Peyer's patch (tissue), 4 donors: ENCODE measurements around the gene ITSN1. TPM values are rescaled to one million over a fixed set of nuclear protein-coding genes. Genes with fewer than 3 reads are reported as not detected.

ENCODE experiments used
- DNase-seq, 3 donors: peaks; one replicate each; pipeline ENCODE4 v3.0.0-alpha.2; 2017 to 2019
- H3K27ac ChIP-seq, 4 donors: fragments of 200-600 bp; sonication (generic); one replicate each; pipeline ENCODE4 v1.5.1; 2016 to 2019
- H3K27me3 ChIP-seq, 2 donors: fragments of 200-600 bp; sonication (generic); one replicate each; pipeline ENCODE4 v1.5.1; 2019
- H3K36me3 ChIP-seq, 3 donors: fragments of 200-600 bp; sonication (generic); one replicate each; pipeline ENCODE4 v1.5.1; 2016 to 2019
- H3K4me1 ChIP-seq, 4 donors: fragments of 200-600 bp; sonication (generic); one replicate each; pipeline ENCODE4 v1.5.1; 2016 to 2019
- H3K4me3 ChIP-seq, 4 donors: fragments of 200-600 bp; sonication (generic); 1 replicate in 3 of 4; 2 replicates in 1 of 4; pipeline ENCODE4 v1.5.1; 2016 to 2019; ENCODE audit warnings: mild to moderate bottlenecking in 1 of 4
- H3K9me3 ChIP-seq, 4 donors: fragments of 200-600 bp; sonication (generic); one replicate each; pipeline ENCODE4 v1.5.1; 2016 to 2019; ENCODE audit warnings: mild to moderate bottlenecking in 1 of 4
- POLR2A ChIP-seq, 2 donors: fragments of 450-650 bp; IDR thresholded peaks; one replicate each; pipeline ENCODE4 v1.5.1; 2017; ENCODE audit warnings: antibody characterized with exemption in 2 of 2, mild to moderate bottlenecking in 2 of 2, moderate library complexity in 2 of 2
- total RNA-seq, 4 donors: library from RNA; depleted of rRNA; stranded (reverse); fragments of >200 nt; gene quantifications; one replicate each; pipeline ENCODE4 v1.1.0, GENCODE V29; 2016
- TF ChIP-seq, protein P1 (sequence below), 6 experiments: fragments of 450-650 bp in 4 of 6; fragments of 200-600 bp in 2 of 6; sonication (generic) in 1 of 6; IDR thresholded peaks; one replicate each; pipeline ENCODE4 v1.5.1; 2017 to 2019; ENCODE audit warnings: antibody characterized with exemption in 6 of 6, mild to moderate bottlenecking in 3 of 6, moderate library complexity in 1 of 6

ITSN1 gene
- total RNA-seq, 4 donors from 2014 or later: 41.0 to 56.9 (median 49.5) TPM

DNA sequence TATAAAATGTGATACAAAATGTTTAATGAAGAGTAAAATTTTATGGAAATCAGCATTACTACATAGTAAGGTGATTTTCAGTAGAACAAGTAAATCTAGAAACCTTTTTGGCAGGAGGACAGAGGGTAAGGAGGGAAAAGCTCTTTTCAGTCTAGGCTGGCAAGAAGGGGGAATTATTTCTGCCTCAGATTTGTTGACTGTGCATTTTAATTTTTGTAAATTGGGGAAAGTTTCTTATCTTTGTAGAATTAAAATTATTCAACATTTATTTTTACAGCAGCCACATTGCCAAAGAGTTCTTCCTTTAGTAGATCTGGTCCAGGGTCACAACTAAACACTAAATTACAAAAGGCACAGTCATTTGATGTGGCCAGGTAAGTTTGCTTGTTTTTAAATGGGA lies 109.2 kb downstream of the ITSN1 start:
- Histone ChIP-seq H3K9me3 (peaks cover 0 to 6% (median 0%) of the 10 kb centered on the region in 4 donors), H3K27me3 (no peaks in the 10 kb centered on the region), H3K36me3 (peaks cover 0 to 7% (median 0%) of the 10 kb centered on the region in 3 donors), H3K27ac (no peak overlapping the region), H3K4me1 (no peaks in the 10 kb centered on the region), H3K4me3 (no peak overlapping the region)
- no peak for DNase-seq
- TF ChIP-seq POLR2A (IDR thresholded peaks at IDR 0.05): no peak
- TF ChIP-seq, protein P1, sequence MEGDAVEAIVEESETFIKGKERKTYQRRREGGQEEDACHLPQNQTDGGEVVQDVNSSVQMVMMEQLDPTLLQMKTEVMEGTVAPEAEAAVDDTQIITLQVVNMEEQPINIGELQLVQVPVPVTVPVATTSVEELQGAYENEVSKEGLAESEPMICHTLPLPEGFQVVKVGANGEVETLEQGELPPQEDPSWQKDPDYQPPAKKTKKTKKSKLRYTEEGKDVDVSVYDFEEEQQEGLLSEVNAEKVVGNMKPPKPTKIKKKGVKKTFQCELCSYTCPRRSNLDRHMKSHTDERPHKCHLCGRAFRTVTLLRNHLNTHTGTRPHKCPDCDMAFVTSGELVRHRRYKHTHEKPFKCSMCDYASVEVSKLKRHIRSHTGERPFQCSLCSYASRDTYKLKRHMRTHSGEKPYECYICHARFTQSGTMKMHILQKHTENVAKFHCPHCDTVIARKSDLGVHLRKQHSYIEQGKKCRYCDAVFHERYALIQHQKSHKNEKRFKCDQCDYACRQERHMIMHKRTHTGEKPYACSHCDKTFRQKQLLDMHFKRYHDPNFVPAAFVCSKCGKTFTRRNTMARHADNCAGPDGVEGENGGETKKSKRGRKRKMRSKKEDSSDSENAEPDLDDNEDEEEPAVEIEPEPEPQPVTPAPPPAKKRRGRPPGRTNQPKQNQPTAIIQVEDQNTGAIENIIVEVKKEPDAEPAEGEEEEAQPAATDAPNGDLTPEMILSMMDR (IDR thresholded peaks at IDR 0.05): no peak

DNA sequence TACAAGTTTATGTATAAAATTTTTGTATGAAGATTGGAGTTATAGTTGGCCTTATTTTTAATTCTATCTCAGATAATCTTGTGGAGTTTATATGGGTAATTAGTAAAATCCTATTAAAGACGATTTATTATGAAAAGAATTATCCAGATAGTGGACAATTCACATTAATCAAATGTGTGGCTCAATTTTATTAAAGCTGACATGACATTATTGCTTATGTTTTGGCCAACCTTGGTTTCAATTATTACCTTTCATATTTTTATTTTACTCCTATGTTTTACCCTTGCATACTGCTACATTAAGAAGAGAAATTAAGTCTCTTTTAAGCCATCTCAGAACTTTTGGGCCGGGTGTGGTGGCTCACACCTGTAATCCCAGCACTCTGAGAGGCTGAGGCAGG lies 110.0 kb downstream of the ITSN1 start:
- Histone ChIP-seq H3K9me3 (peaks cover 0 to 2% (median 0%) of the 10 kb centered on the region in 4 donors), H3K4me3 (no peak overlapping the region), H3K36me3 (peaks cover 0 to 12% (median 0%) of the 10 kb centered on the region in 3 donors), H3K4me1 (no peaks in the 10 kb centered on the region), H3K27me3 (no peaks in the 10 kb centered on the region), H3K27ac (no peak overlapping the region)
- no peak for DNase-seq
- TF ChIP-seq POLR2A (IDR thresholded peaks at IDR 0.05): no peak
- TF ChIP-seq, protein P1 (IDR thresholded peaks at IDR 0.05): no peak

DNA sequence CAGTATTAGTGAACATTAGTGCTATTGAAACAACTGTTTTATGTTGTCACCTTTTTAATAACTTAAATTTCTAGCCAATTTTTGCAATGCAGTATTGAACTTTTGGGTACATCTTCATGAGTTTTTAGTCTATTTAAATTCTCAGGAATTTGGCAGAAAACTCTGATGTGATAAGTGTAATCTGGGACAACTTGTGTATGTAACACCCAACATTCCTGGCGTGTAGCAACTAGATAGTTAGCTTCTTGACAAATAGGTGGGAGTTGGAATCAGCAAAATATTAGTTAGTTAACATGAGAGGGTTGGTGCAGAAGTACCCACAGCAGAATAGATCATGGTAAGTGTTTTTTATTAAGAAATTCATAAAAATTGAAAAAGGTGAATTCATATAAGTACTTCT lies 111.6 kb downstream of the ITSN1 start:
- no peak for TF ChIP-seq POLR2A (IDR thresholded peaks at IDR 0.05)
- TF ChIP-seq, protein P1 (IDR thresholded peaks at IDR 0.05): no peak
- peaks cover 0 to 12% (median 0%) of the 10 kb centered on the region in 3 donors for H3K36me3 ChIP-seq
- H3K4me3 ChIP-seq: no peak overlapping the region
- no peaks in the 10 kb centered on the region for H3K9me3 ChIP-seq
- H3K4me1 ChIP-seq: no peaks in the 10 kb centered on the region
- no peaks in the 10 kb centered on the region for H3K27me3 ChIP-seq
- DNase-seq: no peak
- H3K27ac ChIP-seq: no peak overlapping the region

DNA sequence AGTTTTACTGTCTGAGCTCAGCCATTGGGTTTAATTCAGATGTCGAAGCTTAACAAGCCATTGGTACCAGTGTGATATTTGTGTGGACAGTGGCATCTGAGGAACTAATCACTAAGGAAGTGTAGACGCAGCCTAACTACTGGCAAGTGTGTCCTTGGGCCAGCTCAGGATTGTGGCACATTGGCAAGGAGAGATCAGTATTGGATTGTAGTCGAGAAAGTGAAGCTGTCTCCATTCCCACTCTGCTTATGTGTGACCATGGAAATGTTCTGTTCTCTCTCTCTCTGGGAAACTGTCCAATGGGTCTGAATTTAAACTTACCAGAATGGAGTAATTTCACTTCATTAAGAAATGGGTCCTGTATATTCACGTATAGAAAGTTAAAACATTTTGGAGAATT lies 112.2 kb downstream of the ITSN1 start:
- no peak for TF ChIP-seq POLR2A (IDR thresholded peaks at IDR 0.05)
- TF ChIP-seq, protein P1 (IDR thresholded peaks at IDR 0.05): no peak
- Histone ChIP-seq H3K4me3 (no peak overlapping the region), H3K27me3 (no peaks in the 10 kb centered on the region), H3K36me3 (peaks cover 0 to 12% (median 0%) of the 10 kb centered on the region in 3 donors), H3K4me1 (no peaks in the 10 kb centered on the region), H3K27ac (no peak overlapping the region), H3K9me3 (no peaks in the 10 kb centered on the region)
- DNase-seq: no peak

DNA sequence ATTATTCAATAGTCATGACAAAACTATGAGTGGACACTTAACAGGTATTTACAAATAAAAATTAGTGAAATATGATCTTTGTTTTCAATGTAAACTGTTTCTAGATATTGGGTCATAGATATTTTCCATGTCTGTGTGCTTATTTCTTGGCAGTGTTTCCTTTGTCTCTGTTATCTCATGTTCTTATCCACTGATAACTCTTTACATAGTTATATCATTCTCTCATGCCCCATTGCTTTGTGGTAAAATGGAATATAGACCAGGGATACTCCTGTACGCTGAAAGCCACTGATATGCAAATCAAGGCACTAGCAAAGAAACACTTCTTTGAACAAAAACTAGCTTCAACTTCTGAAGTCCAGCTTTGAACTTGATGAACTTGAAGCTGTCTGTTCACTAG lies 113.1 kb downstream of the ITSN1 start:
- no peak for DNase-seq
- Histone ChIP-seq H3K36me3 (peaks cover 0 to 12% (median 0%) of the 10 kb centered on the region in 3 donors), H3K27me3 (no peaks in the 10 kb centered on the region), H3K4me1 (no peaks in the 10 kb centered on the region), H3K4me3 (no peak overlapping the region), H3K9me3 (no peaks in the 10 kb centered on the region), H3K27ac (no peak overlapping the region)
- TF ChIP-seq, protein P1 (IDR thresholded peaks at IDR 0.05): no peak
- no peak for TF ChIP-seq POLR2A (IDR thresholded peaks at IDR 0.05)
